ENCODE results near the gene CACNA2D4. TPM values are rescaled to one million over a fixed set of nuclear protein-coding genes. Genes with fewer than 3 reads are reported as not detected.

CACNA2D4 gene
- polyA plus RNA-seq, 2 donors: 0.84 to 0.89 TPM

GRCh38 chr12:1830401-1830845 lies 88.0 kb downstream of the CACNA2D4 start:
- no peaks in the 10 kb centered on the region for H3K9me3 ChIP-seq (ENCODE audit: control insufficient read depth in 2 of 2, insufficient read depth in 1 of 2, low read depth in 1 of 2, low read length in 1 of 2)
- no peaks in the 10 kb centered on the region for H3K36me3 ChIP-seq (ENCODE audit: control insufficient read depth in 2 of 2, insufficient read depth in 2 of 2, low read length in 1 of 2)
- peaks cover 0 to 3% of the 10 kb centered on the region in 2 donors for H3K27me3 ChIP-seq (ENCODE audit: control insufficient read depth in 1 of 2, insufficient read depth in 2 of 2, low read length in 2 of 2)
- 24 to 25% methylated on average over 3 of the region's 3 CpGs for WGBS, 2 donors
- no peak overlapping the region for H3K27ac ChIP-seq (ENCODE audit: low read depth in 2 of 2, low read length in 1 of 2)
- H3K4me1 ChIP-seq (ENCODE audit: control insufficient read depth in 2 of 2, insufficient read depth in 2 of 2, low read length in 1 of 2): peaks cover 7% of the 10 kb centered on the region in 2 donors
- H3K4me3 ChIP-seq (ENCODE audit: low read depth in 1 of 2, low read length in 2 of 2): no peak overlapping the region

- H3K9me3 ChIP-seq (ENCODE audit: control insufficient read depth in 2 of 2, insufficient read depth in 1 of 2, low read depth in 1 of 2, low read length in 1 of 2): no peaks in the 10 kb centered on the region
- peaks cover 7% of the 10 kb centered on the region in 2 donors for H3K4me1 ChIP-seq (ENCODE audit: control insufficient read depth in 2 of 2, insufficient read depth in 2 of 2, low read length in 1 of 2)
- H3K4me3 ChIP-seq (ENCODE audit: low read depth in 1 of 2, low read length in 2 of 2): no peak overlapping the region
- 78 to 81% methylated on average over 11 of the region's 11 CpGs for WGBS, 2 donors
- no peak overlapping the region for H3K27ac ChIP-seq (ENCODE audit: low read depth in 2 of 2, low read length in 1 of 2)
- H3K36me3 ChIP-seq (ENCODE audit: control insufficient read depth in 2 of 2, insufficient read depth in 2 of 2, low read length in 1 of 2): no peaks in the 10 kb centered on the region
- peaks cover 0 to 3% of the 10 kb centered on the region in 2 donors for H3K27me3 ChIP-seq (ENCODE audit: control insufficient read depth in 1 of 2, insufficient read depth in 2 of 2, low read length in 2 of 2)
Observed at GRCh38 chr12:1829306-1829900, 89.0 kb downstream of the CACNA2D4 start.

GRCh38 chr12:1828856-1829255 lies 89.6 kb downstream of the CACNA2D4 start:
- Histone ChIP-seq H3K27ac (ENCODE audit: low read depth in 2 of 2, low read length in 1 of 2) (no peak overlapping the region), H3K36me3 (ENCODE audit: control insufficient read depth in 2 of 2, insufficient read depth in 2 of 2, low read length in 1 of 2) (no peaks in the 10 kb centered on the region), H3K9me3 (ENCODE audit: control insufficient read depth in 2 of 2, insufficient read depth in 1 of 2, low read depth in 1 of 2, low read length in 1 of 2) (no peaks in the 10 kb centered on the region), H3K4me1 (ENCODE audit: control insufficient read depth in 2 of 2, insufficient read depth in 2 of 2, low read length in 1 of 2) (peaks cover 7% of the 10 kb centered on the region in 2 donors), H3K27me3 (ENCODE audit: control insufficient read depth in 1 of 2, insufficient read depth in 2 of 2, low read length in 2 of 2) (peaks cover 0 to 3% of the 10 kb centered on the region in 2 donors), H3K4me3 (ENCODE audit: low read depth in 1 of 2, low read length in 2 of 2) (no peak overlapping the region)
- 81 to 83% methylated on average over 16 of the region's 16 CpGs for WGBS, 2 donors

GRCh38 chr12:1827826-1828805 lies 90.3 kb downstream of the CACNA2D4 start:
- Histone ChIP-seq H3K4me3 (ENCODE audit: low read depth in 1 of 2, low read length in 2 of 2) (no peak overlapping the region), H3K36me3 (ENCODE audit: control insufficient read depth in 2 of 2, insufficient read depth in 2 of 2, low read length in 1 of 2) (no peaks in the 10 kb centered on the region), H3K4me1 (ENCODE audit: control insufficient read depth in 2 of 2, insufficient read depth in 2 of 2, low read length in 1 of 2) (peaks cover 7% of the 10 kb centered on the region in 2 donors), H3K27me3 (ENCODE audit: control insufficient read depth in 1 of 2, insufficient read depth in 2 of 2, low read length in 2 of 2) (peaks cover 0 to 3% of the 10 kb centered on the region in 2 donors), H3K9me3 (ENCODE audit: control insufficient read depth in 2 of 2, insufficient read depth in 1 of 2, low read depth in 1 of 2, low read length in 1 of 2) (no peaks in the 10 kb centered on the region), H3K27ac (ENCODE audit: low read depth in 2 of 2, low read length in 1 of 2) (no peak overlapping the region)
- WGBS, 2 donors: 82 to 83% methylated on average over 36 to 38 of the region's 38 CpGs

GRCh38 chr12:1826867-1827705 lies 91.4 kb downstream of the CACNA2D4 start:
- Histone ChIP-seq H3K36me3 (ENCODE audit: control insufficient read depth in 2 of 2, insufficient read depth in 2 of 2, low read length in 1 of 2) (no peaks in the 10 kb centered on the region), H3K9me3 (ENCODE audit: control insufficient read depth in 2 of 2, insufficient read depth in 1 of 2, low read depth in 1 of 2, low read length in 1 of 2) (no peaks in the 10 kb centered on the region), H3K4me1 (ENCODE audit: control insufficient read depth in 2 of 2, insufficient read depth in 2 of 2, low read length in 1 of 2) (peaks cover 7% of the 10 kb centered on the region in 2 donors), H3K27ac (ENCODE audit: low read depth in 2 of 2, low read length in 1 of 2) (no peak overlapping the region), H3K27me3 (ENCODE audit: control insufficient read depth in 1 of 2, insufficient read depth in 2 of 2, low read length in 2 of 2) (peaks cover 0 to 6% of the 10 kb centered on the region in 2 donors), H3K4me3 (ENCODE audit: low read depth in 1 of 2, low read length in 2 of 2) (no peak overlapping the region)
- WGBS, 2 donors: 64 to 70% methylated on average over 20 to 25 of the region's 25 CpGs

GRCh38 chr12:1826401-1826800 lies 92.1 kb downstream of the CACNA2D4 start:
- H3K36me3 ChIP-seq (ENCODE audit: control insufficient read depth in 2 of 2, insufficient read depth in 2 of 2, low read length in 1 of 2): no peaks in the 10 kb centered on the region
- H3K27me3 ChIP-seq (ENCODE audit: control insufficient read depth in 1 of 2, insufficient read depth in 2 of 2, low read length in 2 of 2): peaks cover 0 to 8% of the 10 kb centered on the region in 2 donors
- WGBS, 2 donors: 61 to 78% methylated on average over 14 to 15 of the region's 15 CpGs
- no peak overlapping the region for H3K4me3 ChIP-seq (ENCODE audit: low read depth in 1 of 2, low read length in 2 of 2)
- peaks cover 6 to 7% of the 10 kb centered on the region in 2 donors for H3K4me1 ChIP-seq (ENCODE audit: control insufficient read depth in 2 of 2, insufficient read depth in 2 of 2, low read length in 1 of 2)
- no peaks in the 10 kb centered on the region for H3K9me3 ChIP-seq (ENCODE audit: control insufficient read depth in 2 of 2, insufficient read depth in 1 of 2, low read depth in 1 of 2, low read length in 1 of 2)
- no peak overlapping the region for H3K27ac ChIP-seq (ENCODE audit: low read depth in 2 of 2, low read length in 1 of 2)

GRCh38 chr12:1825382-1826102 lies 92.9 kb downstream of the CACNA2D4 start:
- H3K4me1 ChIP-seq (ENCODE audit: control insufficient read depth in 2 of 2, insufficient read depth in 2 of 2, low read length in 1 of 2): no peaks in the 10 kb centered on the region
- no peaks in the 10 kb centered on the region for H3K36me3 ChIP-seq (ENCODE audit: control insufficient read depth in 2 of 2, insufficient read depth in 2 of 2, low read length in 1 of 2)
- peaks cover 0 to 7% of the 10 kb centered on the region in 2 donors for H3K27me3 ChIP-seq (ENCODE audit: control insufficient read depth in 1 of 2, insufficient read depth in 2 of 2, low read length in 2 of 2)
- no peaks in the 10 kb centered on the region for H3K9me3 ChIP-seq (ENCODE audit: control insufficient read depth in 2 of 2, insufficient read depth in 1 of 2, low read depth in 1 of 2, low read length in 1 of 2)
- no peak overlapping the region for H3K27ac ChIP-seq (ENCODE audit: low read depth in 2 of 2, low read length in 1 of 2)
- WGBS, 2 donors: 71 to 73% methylated on average over 14 of the region's 14 CpGs
- no peak overlapping the region for H3K4me3 ChIP-seq (ENCODE audit: low read depth in 1 of 2, low read length in 2 of 2)

- WGBS, 2 donors: 92 to 95% methylated on average over 10 of the region's 10 CpGs
- Histone ChIP-seq H3K27ac (ENCODE audit: low read depth in 2 of 2, low read length in 1 of 2) (no peak overlapping the region), H3K4me3 (ENCODE audit: low read depth in 1 of 2, low read length in 2 of 2) (no peak overlapping the region), H3K4me1 (ENCODE audit: control insufficient read depth in 2 of 2, insufficient read depth in 2 of 2, low read length in 1 of 2) (peaks cover 0 to 3% of the 10 kb centered on the region in 2 donors), H3K36me3 (ENCODE audit: control insufficient read depth in 2 of 2, insufficient read depth in 2 of 2, low read length in 1 of 2) (no peaks in the 10 kb centered on the region), H3K27me3 (ENCODE audit: control insufficient read depth in 1 of 2, insufficient read depth in 2 of 2, low read length in 2 of 2) (peaks cover 0 to 13% of the 10 kb centered on the region in 2 donors), H3K9me3 (ENCODE audit: control insufficient read depth in 2 of 2, insufficient read depth in 1 of 2, low read depth in 1 of 2, low read length in 1 of 2) (no peaks in the 10 kb centered on the region)
Observed at GRCh38 chr12:1823237-1823636, 95.2 kb downstream of the CACNA2D4 start.

Data from esophagus (tissue), 2 donors.